Measurements from ENCODE around the gene LRRC26.
"Not testable (repeated sequence)": the region's sequence is repeated elsewhere in the genome, so short reads cannot be mapped to it uniquely, and the experiment has no call there.

Gene LRRC26

DNA sequence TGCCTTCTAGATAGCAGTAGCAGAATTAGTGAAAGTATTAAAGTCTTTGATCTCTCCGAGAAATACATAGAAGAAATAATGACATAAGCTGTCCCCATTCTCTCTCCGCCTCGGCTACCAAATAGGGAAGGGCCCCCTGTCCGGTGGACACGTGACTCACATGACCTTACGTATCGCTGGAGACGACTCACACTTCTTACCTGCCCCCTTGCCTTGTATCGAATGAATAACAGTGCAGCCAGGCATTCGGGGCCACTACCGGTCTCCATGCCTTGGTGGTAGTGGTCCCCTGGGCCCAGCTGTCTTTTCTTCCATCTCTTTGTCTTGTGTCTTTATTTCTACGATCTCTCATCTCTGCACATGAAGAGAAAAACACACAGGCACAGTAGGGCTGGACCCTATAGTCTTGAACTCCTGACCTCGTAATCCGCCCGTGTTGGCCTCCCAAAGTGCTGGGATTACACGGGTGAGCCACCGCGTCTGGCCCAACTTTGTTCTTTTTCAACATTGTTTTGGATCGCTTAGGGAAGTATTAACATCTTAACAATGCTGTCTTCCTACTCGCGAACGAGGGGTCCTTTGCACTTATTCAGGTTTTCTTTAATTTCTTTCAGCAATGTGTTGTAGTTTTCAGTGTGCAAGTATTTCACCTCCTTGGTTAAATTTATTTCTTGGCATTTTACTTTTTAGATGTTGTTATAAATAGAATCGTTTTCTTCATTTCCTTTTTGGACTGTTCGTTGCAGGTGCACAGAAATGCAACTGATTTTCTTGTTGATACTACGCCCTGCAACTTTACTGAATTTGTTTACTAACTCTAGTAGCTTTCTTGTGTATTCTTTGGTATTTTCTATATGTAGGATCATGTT is 47.7 kb downstream of the LRRC26 start:
- DNase-seq (ENCODE audit: extremely low read depth in 1 of 2, low read depth in 1 of 2): not testable (repeated sequence)

All from stimulated activated CD8-positive, alpha-beta memory T cell treated with anti-CD3 and anti-CD28 coated beads, Interleukin-7, amount 100 ng/mL, for 48 hours (primary cell).